ENCODE data around the gene GRB10.

Gene GRB10

GRCh38 chr7:50622821-50623220, 159.9 kb downstream of the GRB10 start:
- no peak for TF ChIP-seq FOXA1 (IDR thresholded peaks at IDR 0.05)
- TF ChIP-seq ZNF384 (IDR thresholded peaks at IDR 0.05), result no peak
- TF ChIP-seq ELF4 (IDR thresholded peaks at IDR 0.05), result no peak
- no peak for TF ChIP-seq TARDBP (IDR thresholded peaks at IDR 0.05)
- TF ChIP-seq HDGF (IDR thresholded peaks at IDR 0.05; ENCODE audit: borderline replicate concordance), result no peak
- TF ChIP-seq FOXK2 (IDR thresholded peaks at IDR 0.05), result no peak
- no peak for TF ChIP-seq LEF1 (IDR thresholded peaks at IDR 0.05; ENCODE audit: borderline replicate concordance)
- TF ChIP-seq PKNOX1 (IDR thresholded peaks at IDR 0.05), result no peak
- TF ChIP-seq FOXM1 (IDR thresholded peaks at IDR 0.05; ENCODE audit: borderline replicate concordance), result no peak
- TF ChIP-seq ARNT (IDR thresholded peaks at IDR 0.05), result no peak
- no peak for TF ChIP-seq CTBP1 (IDR thresholded peaks at IDR 0.05; ENCODE audit: borderline replicate concordance)
- TF ChIP-seq SP1 (IDR thresholded peaks at IDR 0.05), result no peak
- CTCF ChIA-PET, result no interaction called here
- POLR2A ChIA-PET, result no interaction called here
- DNase-seq (ENCODE audit: extremely low spot score), result no peak

GRCh38 chr7:50621973-50622490, 160.7 kb downstream of the GRB10 start:
- CTCF ChIA-PET, result no interaction called here
- TF ChIP-seq LEF1 (IDR thresholded peaks at IDR 0.05; ENCODE audit: borderline replicate concordance) (no peak), SUZ12 (IDR thresholded peaks at IDR 0.05) (no peak), TARDBP (IDR thresholded peaks at IDR 0.05) (no peak), ELF4 (IDR thresholded peaks at IDR 0.05) (no peak), FOXM1 (IDR thresholded peaks at IDR 0.05; ENCODE audit: borderline replicate concordance) (no peak), FOXA1 (IDR thresholded peaks at IDR 0.05) (no peak), NFRKB (IDR thresholded peaks at IDR 0.05) (no peak), FOXK2 (IDR thresholded peaks at IDR 0.05) (no peak), HDGF (IDR thresholded peaks at IDR 0.05; ENCODE audit: borderline replicate concordance) (no peak), SP1 (IDR thresholded peaks at IDR 0.05) (no peak), ARNT (IDR thresholded peaks at IDR 0.05) (no peak), ZNF384 (IDR thresholded peaks at IDR 0.05) (no peak), BHLHE40 (IDR thresholded peaks at IDR 0.05; ENCODE audit: borderline replicate concordance) (no peak)
- DNase-seq (ENCODE audit: extremely low spot score), result no peak
- POLR2A ChIA-PET, result no interaction called here

GRCh38 chr7:50621206-50621605, 161.5 kb downstream of the GRB10 start:
- CTCF ChIA-PET, result no interaction called here
- no peak for DNase-seq (ENCODE audit: extremely low spot score)
- TF ChIP-seq LEF1 (IDR thresholded peaks at IDR 0.05; ENCODE audit: borderline replicate concordance), result no peak
- TF ChIP-seq BHLHE40 (IDR thresholded peaks at IDR 0.05; ENCODE audit: borderline replicate concordance), result no peak
- TF ChIP-seq PKNOX1 (IDR thresholded peaks at IDR 0.05), result no peak
- TF ChIP-seq L3MBTL2 (conservative IDR thresholded peaks at IDR 0.05), result no peak
- no peak for TF ChIP-seq HDGF (IDR thresholded peaks at IDR 0.05; ENCODE audit: borderline replicate concordance)
- POLR2A ChIA-PET, result no interaction called here

DNA sequence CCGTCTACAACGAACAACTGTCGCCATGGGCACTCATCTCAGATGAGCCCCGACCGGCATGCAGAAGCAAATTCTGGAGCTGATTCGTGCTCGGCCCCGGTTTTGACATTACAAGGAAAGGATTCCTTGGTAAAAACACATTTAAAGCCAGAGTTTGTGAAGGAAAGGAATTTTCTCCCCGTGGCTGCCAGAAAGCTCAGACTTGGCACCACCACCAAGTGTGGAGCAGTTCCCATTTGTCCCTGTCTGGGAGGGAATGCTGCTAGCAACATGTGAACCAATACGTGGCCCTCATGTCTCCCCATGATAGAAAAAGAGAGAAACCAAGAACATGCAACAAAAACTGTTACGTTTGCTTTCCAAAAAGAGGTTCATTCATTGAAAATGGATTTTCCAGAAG, 162.3 kb downstream of the GRB10 start:
- no peak for DNase-seq (ENCODE audit: extremely low spot score)
- ChIA-PET CTCF (no interaction called here), POLR2A (no interaction called here)
- TF ChIP-seq FOXM1 (IDR thresholded peaks at IDR 0.05; ENCODE audit: borderline replicate concordance), result no peak

DNA sequence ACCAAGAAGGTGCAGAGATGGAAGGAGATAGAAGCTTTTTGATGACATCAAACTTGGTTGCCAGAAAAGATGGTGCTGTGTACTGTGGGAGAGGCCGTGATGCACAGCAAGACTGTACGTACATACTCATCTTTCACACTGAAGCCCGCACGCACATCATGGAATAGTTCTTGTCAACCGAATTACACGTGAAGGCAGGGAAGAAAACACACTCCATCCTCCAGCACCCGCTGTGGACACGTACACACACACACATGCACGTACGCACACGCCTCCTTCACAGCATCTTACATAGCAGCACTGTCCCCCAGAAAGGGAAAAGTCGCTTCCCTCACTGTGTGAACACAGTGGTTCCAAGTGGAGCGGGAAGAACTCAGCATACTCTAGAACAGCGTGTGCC, 163.0 kb downstream of the GRB10 start:
- no peak for DNase-seq (ENCODE audit: extremely low spot score)
- ChIA-PET POLR2A (no interaction called here), CTCF (no interaction called here)
- no peak for TF ChIP-seq L3MBTL2 (conservative IDR thresholded peaks at IDR 0.05)
- TF ChIP-seq FOXK2 (IDR thresholded peaks at IDR 0.05), result no peak
- TF ChIP-seq CTBP1 (IDR thresholded peaks at IDR 0.05; ENCODE audit: borderline replicate concordance), result no peak
- TF ChIP-seq ARNT (IDR thresholded peaks at IDR 0.05), result no peak
- no peak for TF ChIP-seq SUZ12 (IDR thresholded peaks at IDR 0.05)
- no peak for TF ChIP-seq LEF1 (IDR thresholded peaks at IDR 0.05; ENCODE audit: borderline replicate concordance)
- TF ChIP-seq ZNF384 (IDR thresholded peaks at IDR 0.05), result no peak
- TF ChIP-seq SP1 (IDR thresholded peaks at IDR 0.05), result no peak
- no peak for TF ChIP-seq FOXA1 (IDR thresholded peaks at IDR 0.05)
- TF ChIP-seq PKNOX1 (IDR thresholded peaks at IDR 0.05), result no peak
- no peak for TF ChIP-seq ELF4 (IDR thresholded peaks at IDR 0.05)
- TF ChIP-seq TARDBP (IDR thresholded peaks at IDR 0.05), result no peak
- TF ChIP-seq BHLHE40 (IDR thresholded peaks at IDR 0.05; ENCODE audit: borderline replicate concordance), result no peak
- no peak for TF ChIP-seq NFRKB (IDR thresholded peaks at IDR 0.05)
- TF ChIP-seq HDGF (IDR thresholded peaks at IDR 0.05; ENCODE audit: borderline replicate concordance), result no peak

DNA sequence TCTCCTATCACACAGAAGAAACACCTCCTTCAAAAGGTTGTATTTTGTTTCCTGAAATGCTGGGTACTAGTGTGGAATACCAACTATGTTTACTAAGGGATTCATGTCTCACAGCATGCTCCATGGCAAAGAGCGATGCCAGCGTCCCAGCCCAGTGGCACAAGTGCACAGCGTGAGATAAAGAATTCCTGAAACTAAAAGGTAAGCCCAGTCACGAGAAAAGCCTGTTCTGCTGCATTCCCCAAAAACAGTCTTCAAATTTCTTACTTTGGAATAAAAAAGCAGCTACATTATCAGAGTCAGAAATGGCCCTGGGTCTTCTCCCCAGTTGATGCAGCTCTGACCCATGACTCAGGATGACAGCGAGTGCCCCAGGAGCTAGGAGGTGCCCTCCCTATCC, 164.4 kb downstream of the GRB10 start:
- POLR2A ChIA-PET, result no interaction called here
- no peak for DNase-seq (ENCODE audit: extremely low spot score)
- no peak for TF ChIP-seq SUZ12 (IDR thresholded peaks at IDR 0.05)
- no peak for TF ChIP-seq LEF1 (IDR thresholded peaks at IDR 0.05; ENCODE audit: borderline replicate concordance)
- TF ChIP-seq FOXK2 (IDR thresholded peaks at IDR 0.05), result no peak
- TF ChIP-seq ZNF384 (IDR thresholded peaks at IDR 0.05), result no peak
- TF ChIP-seq SP1 (IDR thresholded peaks at IDR 0.05), result no peak
- TF ChIP-seq PKNOX1 (IDR thresholded peaks at IDR 0.05), result no peak
- TF ChIP-seq HDGF (IDR thresholded peaks at IDR 0.05; ENCODE audit: borderline replicate concordance), result no peak
- TF ChIP-seq ARNT (IDR thresholded peaks at IDR 0.05), result no peak
- TF ChIP-seq TARDBP (IDR thresholded peaks at IDR 0.05), result no peak
- TF ChIP-seq ELF4 (IDR thresholded peaks at IDR 0.05), result no peak
- no peak for TF ChIP-seq NFRKB (IDR thresholded peaks at IDR 0.05)
- no peak for TF ChIP-seq L3MBTL2 (conservative IDR thresholded peaks at IDR 0.05)
- no peak for TF ChIP-seq CTBP1 (IDR thresholded peaks at IDR 0.05; ENCODE audit: borderline replicate concordance)
- TF ChIP-seq FOXM1 (IDR thresholded peaks at IDR 0.05; ENCODE audit: borderline replicate concordance), result no peak
- no peak for TF ChIP-seq BHLHE40 (IDR thresholded peaks at IDR 0.05; ENCODE audit: borderline replicate concordance)
- TF ChIP-seq FOXA1 (IDR thresholded peaks at IDR 0.05), result no peak
- CTCF ChIA-PET, result no interaction called here
